Measurements from ENCODE around the gene CDK14.

Gene CDK14

DNA sequence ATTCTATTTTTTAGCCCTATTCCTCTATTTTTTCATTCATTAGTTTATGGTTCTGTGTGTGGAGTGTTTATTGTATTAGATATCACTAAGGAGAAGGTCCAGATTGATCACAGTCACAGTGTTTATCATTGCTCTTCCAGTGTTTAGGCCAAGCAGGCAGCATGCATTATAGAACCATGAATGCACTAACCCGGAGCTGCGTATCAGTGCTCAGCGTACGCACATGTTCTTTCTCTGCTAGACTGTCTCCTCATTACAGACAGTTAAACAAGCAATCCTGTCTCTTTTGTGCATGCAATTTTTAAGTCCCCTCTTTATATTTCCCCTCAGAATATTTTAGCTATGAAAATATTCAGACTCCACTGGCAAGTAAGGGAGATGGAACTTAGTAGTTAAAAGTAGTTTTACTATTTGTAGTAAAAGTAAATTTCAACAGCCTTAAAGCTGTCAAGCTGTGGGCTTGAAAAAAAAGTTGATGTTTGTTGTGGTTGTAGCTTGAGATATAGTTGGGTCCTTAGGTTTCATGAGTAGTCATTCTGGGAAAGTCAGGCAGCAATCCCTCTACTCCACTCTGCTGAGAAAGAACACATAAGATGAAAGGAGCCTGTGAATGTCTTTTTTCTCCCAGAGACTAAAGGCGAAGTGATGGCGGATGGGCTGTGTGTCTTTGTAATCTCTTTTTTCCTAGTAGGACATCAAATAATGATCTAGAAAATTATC is 260.4 kb downstream of the CDK14 start:
- DNase-seq, result no peak

DNA sequence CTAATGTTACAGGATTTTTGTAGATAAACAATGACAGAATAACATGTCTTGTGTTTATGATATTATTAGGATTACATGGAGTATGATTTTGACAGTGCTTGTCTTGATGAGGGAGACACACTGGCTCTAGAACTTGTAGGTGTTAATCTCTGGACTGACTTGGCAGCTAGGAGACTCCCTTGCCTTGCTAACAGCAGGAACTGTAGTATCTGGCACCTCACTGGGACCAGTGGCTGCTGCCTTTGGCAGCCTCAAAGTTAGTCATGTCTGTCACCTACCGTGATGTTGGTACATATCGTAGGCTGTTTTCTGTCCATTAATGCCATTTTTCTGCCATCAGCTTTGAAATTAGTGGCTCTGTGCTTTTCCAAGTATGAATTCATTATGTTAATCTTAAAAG is 261.5 kb downstream of the CDK14 start:
- no peak for DNase-seq

DNA sequence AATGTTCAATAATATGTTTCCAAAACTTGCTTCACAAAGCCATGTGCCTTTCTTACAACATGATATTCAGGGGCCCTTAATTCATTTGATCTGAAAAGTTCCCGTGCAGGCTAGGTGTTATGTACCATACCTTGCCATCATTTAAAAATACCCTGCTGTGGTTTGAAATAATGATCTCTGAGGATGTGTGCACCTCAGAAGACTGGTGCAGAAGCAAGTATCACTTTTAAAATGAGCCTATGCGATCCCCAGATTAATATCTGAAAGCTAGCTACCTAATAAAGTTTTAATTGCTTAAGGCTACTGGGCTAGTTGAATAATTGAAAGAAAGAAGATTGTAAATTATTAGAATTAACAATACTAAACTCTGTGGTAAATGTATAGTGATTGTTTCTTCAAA is 262.4 kb downstream of the CDK14 start:
- no peak for DNase-seq

DNA sequence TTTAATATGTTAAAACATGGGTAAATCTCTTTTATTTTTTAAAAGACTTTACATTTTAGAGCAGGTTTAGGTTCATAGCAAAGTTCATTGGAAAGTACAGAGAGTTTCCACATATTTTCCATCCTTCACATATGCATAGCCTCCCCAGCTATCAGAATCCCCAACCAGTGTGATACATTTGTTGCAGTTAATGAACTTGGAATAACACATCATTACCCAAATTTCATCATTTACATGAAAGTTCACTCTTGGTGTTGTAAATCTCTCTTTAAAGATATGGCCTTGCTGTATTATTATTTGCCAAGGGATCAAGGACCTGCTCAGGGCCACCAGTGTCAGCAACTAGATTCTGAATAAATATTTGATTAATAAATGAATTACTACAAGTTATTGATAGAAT is 263.4 kb downstream of the CDK14 start:
- no peak for DNase-seq

DNA sequence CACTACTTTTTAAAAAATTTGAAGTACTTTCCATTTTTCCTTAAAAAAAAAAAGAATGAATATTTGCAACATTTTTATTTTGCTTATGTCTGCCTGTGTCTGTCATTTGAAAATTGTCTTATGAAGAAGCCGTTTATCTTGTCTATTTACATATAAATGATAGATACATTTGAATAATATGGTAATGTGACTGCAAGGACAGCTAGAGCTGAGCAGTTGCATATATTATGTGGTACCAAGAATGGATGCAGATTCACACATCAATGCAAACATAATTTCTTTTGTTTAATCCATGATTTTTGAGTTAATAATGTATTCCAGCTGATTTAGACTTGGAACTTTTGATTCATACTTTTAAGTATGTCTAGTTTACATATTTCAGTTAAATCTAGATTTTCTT is 268.0 kb downstream of the CDK14 start:
- no peak for DNase-seq

DNA sequence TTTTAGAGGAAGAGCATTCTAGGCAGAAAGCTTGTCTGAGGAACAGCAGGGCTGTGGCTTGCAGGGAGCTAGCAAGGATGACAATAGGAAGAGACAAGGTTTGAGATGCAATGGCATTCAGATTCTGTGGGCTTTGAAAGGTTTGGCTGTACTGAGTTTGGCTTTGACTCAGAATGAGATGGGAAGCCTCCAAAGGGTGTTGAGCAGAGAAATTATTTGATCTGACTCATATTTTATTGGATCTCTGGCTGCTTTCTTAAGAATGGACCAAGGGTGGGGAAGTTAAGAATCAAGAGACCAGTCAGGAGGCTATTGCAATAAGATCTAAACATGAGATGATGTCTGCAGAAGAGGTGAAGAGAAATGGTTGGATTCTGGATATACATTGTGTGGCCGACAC is 273.2 kb downstream of the CDK14 start:
- no peak for DNase-seq

DNA sequence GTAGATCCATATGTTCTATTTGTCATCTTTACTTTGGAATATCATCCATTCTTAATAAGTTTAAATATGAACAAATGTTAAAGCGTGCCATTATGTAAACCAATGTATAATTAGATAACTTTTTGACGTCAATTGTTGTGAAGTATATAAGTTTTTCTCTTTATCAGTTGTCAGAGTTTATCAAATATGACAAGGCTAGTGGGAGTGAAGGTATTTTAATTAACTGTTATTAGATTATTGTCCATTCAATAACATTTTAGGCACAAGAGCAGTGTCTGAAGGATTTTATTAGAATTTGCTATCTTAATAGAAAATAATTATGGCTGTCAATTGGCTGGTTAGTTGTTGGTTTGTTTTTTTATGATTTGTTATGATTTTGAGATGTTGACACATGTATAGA is 280.6 kb downstream of the CDK14 start:
- DNase-seq, result no peak

DNA sequence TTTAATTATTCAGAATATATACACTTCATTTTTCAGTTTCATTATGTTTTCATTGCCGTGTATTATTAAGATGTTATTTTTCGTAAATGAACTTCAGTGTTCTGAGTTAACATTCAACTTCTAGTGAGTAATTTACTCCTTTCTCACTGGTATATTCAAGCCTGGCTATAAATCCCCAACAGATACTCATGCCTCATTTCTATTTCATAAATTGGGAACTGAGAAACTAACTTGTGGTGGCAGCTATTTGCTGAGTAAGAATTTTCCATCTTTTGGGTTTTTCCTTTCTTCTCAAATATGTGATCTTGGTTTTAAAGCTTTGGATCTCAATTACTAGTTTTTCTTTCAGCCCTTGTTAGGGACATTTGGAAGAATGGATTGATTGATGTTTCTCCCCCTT is 281.1 kb downstream of the CDK14 start:
- DNase-seq, result no peak

DNA sequence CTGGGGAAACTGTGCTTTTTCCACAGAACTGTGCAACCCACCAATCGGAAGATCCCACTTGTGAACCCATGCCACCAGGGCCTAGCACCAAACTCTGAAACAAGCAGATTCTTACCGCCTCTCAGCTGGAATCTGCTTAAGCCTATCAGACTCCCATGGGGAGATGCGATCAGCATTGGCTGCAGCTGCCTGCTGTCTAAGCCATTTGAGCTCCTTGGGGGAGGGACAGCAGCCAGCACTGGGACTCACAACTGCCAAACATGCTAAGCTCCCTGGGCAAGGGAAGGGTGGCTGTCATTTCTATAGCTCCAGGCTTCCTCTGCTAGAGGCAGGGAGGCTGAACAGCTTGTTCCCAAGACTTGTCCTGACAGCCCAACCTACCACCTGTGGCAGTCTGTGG is 283.8 kb downstream of the CDK14 start:
- DNase-seq, result no peak

DNA sequence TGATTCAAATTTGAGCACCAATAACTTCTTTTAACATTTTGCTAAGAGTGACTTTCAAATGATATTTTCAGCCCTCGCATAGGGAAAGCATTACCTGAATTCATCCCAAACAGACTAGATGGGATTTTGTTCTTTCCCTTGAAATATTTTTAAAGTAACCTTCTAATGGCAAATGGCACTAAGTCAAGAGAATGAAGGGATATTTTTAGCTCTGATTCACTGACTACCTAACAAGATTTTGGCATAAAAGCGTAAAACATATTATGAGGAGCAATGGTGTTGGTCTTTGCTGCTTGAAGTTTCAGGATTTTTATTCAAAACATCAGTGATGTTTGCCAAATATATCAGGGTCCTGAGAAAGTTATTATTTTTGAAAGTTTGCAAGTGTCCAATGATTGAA is 290.3 kb downstream of the CDK14 start:
- no peak for DNase-seq

DNA sequence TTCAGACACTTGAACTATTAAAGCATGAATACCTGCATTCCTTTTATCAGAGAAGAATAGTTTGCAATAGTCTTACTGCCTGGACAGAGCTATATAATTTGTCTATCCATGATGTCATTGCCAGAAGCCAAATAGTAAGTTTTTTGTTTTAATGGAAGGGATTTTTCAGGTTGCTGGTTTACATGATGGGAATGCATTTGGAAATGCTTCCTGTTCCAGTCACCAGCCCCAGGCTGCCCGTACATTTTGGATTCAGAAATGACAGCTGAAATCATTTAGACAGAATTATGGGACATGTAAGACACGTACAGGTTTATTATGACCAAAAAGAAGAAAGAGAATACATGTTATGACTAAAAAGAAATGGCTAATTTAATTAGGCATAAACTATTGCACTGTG is 293.1 kb downstream of the CDK14 start:
- no peak for DNase-seq

DNA sequence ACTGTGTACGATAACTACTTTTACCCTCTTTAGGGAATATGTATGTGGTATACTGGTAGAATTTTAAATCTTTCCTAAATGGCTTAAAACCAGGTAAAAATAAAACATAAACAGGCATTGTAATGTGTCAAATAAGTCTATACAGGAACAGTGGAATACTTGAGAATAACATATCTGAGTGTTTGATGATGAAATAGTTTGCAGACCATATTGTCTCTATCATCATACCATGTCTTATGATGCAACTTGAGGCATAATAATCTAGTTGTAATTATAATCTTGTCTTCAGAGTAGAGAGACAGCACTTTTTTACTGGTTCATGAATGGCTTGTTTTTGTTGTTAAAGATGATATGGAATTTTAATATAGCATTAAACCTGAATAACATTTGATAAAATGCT is 293.5 kb downstream of the CDK14 start:
- no peak for DNase-seq

DNA sequence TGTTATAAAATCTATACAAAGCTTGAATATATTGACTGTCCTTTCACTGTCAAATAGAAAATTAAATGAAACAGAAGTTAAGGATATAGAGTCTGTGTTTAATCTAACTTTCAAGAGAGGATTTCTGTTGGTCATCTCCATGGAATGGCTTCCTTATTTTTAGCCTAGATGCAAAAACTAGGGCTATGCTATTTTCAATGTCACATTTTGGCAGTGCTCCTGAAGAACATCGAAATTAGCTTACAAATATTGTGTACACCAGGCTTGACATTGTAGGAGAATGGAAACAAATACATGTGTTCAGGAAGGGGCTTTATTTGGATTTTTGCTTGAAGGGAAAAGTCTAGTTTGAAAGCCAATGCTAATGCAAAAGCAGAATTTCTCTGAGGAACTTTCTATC is 295.4 kb downstream of the CDK14 start:
- DNase-seq, result no peak

DNA sequence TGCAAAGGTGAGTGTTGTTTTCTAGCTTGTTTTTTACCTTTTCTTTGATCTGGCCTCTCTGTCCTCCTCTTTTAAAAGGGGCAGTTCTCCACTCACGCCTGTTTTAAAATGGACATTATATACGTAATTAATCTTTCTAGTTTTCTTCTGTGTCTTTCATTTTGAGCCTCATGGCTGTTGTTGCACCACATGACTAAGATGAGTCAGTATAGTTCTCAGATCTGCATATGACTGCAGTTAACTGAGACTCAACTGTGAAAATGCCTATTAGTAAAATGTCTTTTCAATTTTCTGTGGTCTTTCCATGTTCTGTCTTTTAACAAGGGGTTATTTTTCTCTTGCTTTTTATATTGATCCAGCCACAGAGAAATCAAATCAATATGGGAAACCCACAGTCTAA is 296.1 kb downstream of the CDK14 start:
- no peak for DNase-seq

DNA sequence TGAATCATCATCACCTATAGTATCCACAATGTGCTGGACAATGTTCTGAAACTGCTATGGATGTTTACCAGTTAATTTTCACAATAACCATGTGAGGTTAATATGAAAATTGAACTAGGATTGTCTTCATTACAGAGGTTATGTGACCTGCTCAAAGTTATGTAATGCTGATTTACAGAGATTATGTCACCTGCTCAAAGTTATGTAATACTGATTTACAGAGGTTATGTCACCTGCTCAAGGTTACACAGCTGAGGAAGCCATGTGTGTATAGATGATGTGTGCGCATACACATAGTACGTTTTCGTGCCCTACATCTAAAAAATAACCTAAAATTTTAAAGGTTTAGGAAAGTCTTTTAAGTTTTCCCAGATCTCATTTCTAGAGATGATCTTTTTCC is 298.0 kb downstream of the CDK14 start:
- DNase-seq, result no peak

DNA sequence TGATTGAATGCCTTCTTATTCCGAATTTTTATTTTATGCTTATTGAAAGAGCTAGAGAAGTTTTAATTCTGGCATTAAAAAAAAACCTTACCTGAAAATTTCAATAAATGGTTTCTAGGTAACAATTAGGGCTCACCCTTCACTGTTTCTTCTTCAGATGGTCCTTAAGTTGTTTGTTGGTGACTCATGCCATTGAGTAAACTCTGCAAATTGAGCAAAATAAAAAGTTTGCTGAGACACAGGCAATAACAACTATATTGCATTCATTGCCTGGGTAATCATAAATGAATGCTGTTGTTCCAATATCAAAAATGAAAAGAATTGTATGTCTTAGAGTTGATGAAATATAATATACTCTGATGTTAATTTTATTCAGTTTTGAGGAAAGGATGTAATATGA is 300.3 kb downstream of the CDK14 start:
- DNase-seq, result no peak

DNA sequence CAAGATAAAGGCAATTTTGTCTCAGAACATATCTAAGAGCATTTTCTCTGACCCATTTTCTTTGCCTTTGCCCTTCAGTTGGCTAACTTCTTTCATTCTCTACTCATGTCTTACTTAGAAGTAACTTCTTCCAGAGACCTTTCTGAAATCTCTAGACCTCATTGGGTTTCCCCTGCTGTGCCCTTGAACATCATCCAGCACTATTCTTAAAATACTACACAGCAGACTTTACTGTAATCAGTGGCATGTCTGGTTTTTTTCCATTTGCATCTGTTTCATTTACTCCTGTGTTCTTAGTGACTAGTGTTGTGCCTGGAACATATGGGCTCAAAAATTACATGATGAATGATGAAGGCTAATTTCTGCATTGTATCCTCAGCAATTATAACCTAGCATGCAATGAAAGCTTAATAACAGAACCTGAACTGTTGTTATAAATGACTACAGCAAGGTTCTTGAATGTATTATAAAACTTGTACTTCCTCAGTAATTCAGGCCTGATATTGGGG is 301.9 kb downstream of the CDK14 start:
- no peak for DNase-seq

DNA sequence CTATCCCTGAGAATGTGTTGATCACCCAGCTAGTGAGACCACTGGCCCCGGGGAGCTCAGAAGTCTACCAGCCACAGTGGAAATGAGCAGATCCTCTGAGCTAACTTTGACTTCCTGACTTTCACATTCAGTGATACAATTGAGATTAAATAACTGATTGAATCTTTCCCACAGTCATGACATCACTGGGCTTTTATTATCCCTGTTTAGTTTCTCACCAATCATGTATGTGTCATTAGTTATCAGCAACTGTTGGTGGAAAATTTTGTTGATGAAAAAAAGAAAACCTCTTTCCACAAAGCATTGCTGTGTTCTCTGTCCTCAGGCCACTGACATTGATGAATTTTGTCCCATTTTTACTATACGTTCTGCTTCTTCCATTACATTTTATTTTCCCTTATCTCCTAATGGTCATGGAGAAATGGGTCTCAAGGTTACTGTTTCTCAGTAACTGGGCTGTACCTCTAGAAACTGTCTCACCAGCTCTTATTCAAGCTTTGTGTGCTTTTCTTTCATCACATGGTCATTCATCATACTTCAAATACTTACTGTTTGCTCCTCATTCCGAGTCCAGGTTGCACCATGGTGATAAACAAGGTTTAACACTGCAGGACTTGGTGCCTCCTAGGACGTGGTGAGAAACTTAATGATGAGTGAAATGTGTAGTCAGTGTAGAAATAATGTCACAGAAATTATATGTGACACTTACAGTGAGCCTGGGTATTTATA is 304.7 kb downstream of the CDK14 start:
- DNase-seq, result no peak

DNA sequence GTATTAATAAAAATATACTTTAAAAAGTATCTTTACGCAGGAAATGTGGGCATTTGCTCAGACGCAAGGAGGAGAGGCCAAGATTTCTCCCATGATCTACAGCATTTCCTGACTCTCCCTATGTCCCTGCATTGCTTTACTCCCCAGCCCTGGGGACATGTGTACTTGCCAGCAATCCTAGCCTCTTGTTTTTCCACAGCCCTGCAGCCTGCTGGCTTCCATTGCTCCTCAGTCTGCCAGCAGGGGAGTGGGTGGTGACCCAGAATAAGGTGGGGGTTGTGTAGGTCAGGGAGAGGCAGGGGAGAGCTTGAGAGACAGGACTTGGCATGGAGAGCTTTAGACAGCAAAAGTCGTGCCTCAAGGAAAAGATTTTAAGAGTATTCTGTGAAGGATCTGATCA is 307.7 kb downstream of the CDK14 start:
- no peak for DNase-seq

DNA sequence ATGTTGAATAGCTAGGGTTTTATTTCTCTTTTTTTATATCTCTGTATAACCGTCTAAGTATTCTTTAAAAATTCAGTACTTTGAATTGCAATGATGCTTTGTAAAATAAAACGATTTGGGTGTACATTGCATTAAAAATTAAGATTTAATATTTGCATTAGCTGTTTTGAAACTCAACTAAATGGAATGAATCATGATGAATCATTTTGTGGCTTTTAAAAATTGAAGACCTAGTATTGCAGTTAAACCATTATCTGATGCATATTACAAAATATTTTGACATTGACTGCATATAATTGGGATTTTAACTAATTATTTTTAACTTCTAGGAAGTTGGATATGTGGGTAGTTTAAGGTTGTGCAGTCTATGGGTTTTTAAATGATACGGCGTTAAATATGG is 314.0 kb downstream of the CDK14 start:
- DNase-seq, result no peak

DNA sequence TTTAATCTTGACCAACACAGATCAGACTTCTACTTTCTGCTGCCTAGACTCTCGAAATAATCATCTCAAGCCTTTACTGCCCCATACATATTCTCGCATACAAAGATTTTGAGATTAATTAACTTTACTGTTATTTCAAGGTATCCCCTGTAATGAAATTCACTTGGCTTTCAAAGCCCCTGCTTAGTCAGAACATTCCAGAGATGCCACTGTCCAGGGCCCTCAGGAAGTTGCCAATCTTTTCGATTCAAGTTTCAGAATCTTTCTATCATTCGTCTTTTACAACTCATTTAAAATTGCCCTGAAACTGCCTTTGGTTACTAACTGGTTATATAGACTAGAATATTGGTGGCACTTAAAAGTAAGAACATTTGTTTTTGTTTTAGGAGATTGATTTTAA is 320.2 kb downstream of the CDK14 start:
- no peak for DNase-seq

DNA sequence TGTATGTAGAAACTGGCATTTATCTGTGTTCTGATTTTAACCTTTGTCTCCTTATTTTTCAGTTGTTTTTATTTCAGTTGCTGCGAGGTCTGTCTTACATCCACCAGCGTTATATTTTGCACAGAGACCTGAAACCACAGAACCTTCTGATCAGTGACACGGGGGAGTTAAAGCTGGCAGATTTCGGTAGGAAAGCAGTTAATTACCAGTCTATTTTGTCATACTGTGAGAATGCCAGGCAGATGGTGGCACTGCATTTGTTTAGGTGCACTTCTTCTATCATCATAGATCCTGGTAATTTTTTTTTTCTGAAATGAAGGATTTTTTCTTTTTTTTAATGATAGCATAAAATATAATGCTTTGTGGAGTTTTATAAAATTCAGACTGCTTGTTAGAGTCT is 321.4 kb downstream of the CDK14 start:
- no peak for DNase-seq

DNA sequence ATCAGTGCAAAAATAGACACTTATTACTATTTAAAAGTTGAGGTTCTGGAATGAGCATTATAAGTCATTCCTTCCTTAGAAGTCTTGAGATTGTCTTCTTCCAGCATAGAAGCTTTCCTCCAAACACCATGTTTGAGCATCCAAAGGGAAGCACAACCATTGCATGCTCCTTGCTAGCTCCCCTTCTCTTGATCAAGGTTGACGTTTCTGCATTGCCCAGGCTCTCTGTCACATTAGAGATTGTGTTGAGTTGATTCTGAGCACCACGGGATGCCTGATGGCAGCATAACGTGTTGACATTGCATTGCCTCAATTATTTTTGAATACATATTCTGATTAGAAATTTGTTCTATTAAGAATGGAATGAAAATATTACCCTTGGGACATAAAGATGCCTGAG is 322.2 kb downstream of the CDK14 start:
- no peak for DNase-seq

DNA sequence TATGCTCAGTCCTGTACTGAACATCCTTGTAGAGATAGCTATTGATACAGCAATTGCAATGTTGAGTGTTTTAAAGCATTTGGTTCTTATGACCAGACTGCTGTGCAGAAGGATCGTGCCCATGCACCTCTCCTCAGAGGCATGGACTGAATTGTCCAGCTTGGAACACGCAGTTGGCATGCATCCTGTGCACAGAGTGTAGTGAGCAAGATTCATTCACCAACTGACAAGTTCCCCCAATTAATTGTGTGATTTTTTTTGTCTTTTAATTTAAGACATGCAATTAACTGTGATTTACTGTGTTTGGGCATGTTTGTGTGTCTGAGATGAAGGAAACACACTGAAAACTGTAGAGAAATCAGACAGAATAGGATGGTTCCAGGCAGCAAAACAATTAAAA is 323.7 kb downstream of the CDK14 start:
- DNase-seq, result no peak

DNA sequence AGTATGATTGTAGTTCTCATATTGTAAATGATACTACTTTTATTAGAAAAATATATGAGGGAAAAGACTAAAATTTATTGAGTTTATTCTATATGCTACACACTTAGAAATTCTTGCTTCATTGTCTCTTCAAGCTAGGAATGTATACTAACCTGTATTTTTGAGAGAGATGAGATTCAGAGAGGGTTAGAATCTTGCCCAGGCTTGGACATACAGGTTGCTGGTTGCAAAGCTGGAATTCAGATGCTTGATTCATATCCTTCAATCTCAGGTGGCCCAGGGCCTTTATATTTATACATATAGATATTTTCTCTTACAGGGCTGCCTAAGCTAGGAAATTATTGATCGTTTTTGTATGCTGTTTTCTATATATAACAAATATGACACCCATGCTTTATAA is 324.2 kb downstream of the CDK14 start:
- no peak for DNase-seq
